ENCODE measurements around the gene MYH11. TPM values are rescaled to one million over a fixed set of nuclear protein-coding genes. Genes with fewer than 3 reads are reported as not detected.
"Not testable (repeated sequence)": the region's sequence is repeated elsewhere in the genome, so short reads cannot be mapped to it uniquely, and the experiment has no call there.

Gene MYH11
- total RNA-seq, 6 experiments from 2014 or later: 1.5 to 3.9 (median 2.7) TPM

DNA sequence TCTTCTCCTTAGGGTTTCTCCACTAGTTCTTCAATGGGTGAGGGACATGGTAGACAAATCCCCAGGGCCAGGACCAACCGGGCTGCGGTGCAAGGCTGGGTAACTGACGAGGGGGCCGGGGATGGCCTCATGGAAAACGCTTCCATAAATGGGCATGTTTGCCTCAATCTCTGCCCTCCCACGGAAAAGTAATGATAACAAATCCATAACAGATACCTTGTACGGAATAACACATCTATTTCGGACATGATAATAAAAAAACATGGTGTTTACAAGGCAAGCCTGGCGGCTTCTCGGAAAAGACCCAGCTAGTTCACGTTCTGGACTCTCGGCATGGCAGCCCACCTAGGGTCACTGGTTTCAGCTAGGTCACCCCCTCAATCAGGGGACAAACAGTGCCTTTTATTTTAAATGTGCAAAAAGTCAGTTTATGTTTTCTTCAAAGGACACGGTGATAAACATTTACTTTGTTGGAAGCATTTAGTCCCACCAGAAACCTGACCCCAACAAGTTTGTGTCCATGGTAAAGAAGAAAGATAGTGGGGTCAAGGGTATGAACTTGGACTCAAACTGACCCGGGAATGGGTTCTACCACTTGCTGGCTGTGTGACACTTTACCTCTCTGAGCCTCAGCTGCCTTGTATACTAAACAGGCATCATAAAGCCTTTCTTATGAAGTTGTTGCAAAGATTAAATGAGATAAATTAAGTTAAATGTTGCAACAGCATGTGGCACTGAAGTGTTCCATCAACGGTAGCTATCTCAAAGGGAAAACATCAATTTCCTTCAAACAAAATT is 1.7 kb downstream of the MYH11 start:
- 35% methylated on average over 14 of the region's 15 CpGs for WGBS (ENCODE audit: insufficient coverage, low coverage, low lambda C conversion rate, missing lambda C conversion rate)
- H3K27ac ChIP-seq: no peak overlapping the region
- intact Hi-C loops (cut with DNase I): no loop called here

DNA sequence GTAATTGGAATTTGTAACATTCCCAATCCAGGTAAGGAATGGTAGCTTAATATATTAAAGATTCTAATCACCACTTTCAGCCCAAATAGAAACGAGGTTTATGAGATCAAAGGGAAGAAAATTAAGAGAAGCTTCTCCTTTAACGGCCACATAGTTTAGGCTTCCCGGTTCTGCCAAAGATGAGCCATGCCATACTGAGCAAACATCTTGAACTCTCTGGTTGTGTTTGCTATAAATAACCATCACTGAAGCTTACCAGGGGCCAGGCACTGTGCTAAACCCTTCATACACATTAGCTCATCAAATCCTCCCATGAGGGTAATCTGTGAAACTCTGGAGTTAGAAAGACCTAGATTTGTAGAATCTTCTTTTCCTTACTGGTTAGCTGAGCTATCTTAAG is 2.8 kb downstream of the MYH11 start:
- WGBS (ENCODE audit: insufficient coverage, low coverage, low lambda C conversion rate, missing lambda C conversion rate): 52% methylated on average over 3 of the region's 3 CpGs
- Histone ChIP-seq H3K9me3 (no peaks in the 10 kb centered on the region), H3K4me1 (no peaks in the 10 kb centered on the region), H3K27me3 (no peaks in the 10 kb centered on the region), H3K27ac (no peak overlapping the region), H3K36me3 (no peaks in the 10 kb centered on the region), H3K4me3 (no peak overlapping the region)
- intact Hi-C loops (cut with DNase I): no loop called here
- ATAC-seq (no peak), DNase-seq (no peak)
- TF ChIP-seq, protein P1, sequence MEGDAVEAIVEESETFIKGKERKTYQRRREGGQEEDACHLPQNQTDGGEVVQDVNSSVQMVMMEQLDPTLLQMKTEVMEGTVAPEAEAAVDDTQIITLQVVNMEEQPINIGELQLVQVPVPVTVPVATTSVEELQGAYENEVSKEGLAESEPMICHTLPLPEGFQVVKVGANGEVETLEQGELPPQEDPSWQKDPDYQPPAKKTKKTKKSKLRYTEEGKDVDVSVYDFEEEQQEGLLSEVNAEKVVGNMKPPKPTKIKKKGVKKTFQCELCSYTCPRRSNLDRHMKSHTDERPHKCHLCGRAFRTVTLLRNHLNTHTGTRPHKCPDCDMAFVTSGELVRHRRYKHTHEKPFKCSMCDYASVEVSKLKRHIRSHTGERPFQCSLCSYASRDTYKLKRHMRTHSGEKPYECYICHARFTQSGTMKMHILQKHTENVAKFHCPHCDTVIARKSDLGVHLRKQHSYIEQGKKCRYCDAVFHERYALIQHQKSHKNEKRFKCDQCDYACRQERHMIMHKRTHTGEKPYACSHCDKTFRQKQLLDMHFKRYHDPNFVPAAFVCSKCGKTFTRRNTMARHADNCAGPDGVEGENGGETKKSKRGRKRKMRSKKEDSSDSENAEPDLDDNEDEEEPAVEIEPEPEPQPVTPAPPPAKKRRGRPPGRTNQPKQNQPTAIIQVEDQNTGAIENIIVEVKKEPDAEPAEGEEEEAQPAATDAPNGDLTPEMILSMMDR (IDR thresholded peaks at IDR 0.05): no peak
- no peak for TF ChIP-seq POLR2A (IDR thresholded peaks at IDR 0.05)

More for the DNA sequence above, 1.7 kb downstream of the MYH11 start:
- no peak overlapping the region for H3K4me3 ChIP-seq
- TF ChIP-seq POLR2A (IDR thresholded peaks at IDR 0.05): no peak
- TF ChIP-seq, protein P1 (IDR thresholded peaks at IDR 0.05): no peak
- DNase-seq: no peak
- H3K4me1 ChIP-seq: no peaks in the 10 kb centered on the region
- no peaks in the 10 kb centered on the region for H3K27me3 ChIP-seq
- no peaks in the 10 kb centered on the region for H3K9me3 ChIP-seq
- no peak for ATAC-seq
- H3K36me3 ChIP-seq: no peaks in the 10 kb centered on the region

DNA sequence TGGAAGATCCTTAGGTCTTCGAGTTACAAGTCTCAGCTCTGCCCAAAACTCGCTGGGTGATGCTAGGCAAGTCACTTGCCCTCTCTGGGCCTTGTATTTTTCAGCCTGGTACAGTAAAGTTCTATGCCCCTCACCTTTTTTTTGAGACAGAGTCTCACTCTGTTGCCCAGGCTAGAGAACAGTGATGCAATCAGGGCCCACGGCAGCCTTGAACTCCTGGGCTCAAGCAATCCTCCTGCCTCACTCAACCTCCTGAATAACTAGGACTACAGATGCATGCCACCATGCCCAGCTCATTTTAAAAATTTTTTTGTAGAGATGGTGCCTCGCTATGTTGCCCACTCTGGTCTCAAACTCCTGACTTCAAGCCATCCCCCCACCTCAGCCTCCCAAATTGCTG is 3.8 kb downstream of the MYH11 start:
- Histone ChIP-seq H3K36me3 (no peaks in the 10 kb centered on the region), H3K4me1 (no peaks in the 10 kb centered on the region), H3K27me3 (no peaks in the 10 kb centered on the region), H3K27ac (no peak overlapping the region), H3K4me3 (no peak overlapping the region), H3K9me3 (no peaks in the 10 kb centered on the region)
- no peak for DNase-seq
- ATAC-seq: no peak
- intact Hi-C loops (cut with DNase I): no loop called here
- 48% methylated on average over 3 of the region's 4 CpGs for WGBS (ENCODE audit: insufficient coverage, low coverage, low lambda C conversion rate, missing lambda C conversion rate)
- TF ChIP-seq, protein P1 (IDR thresholded peaks at IDR 0.05): no peak
- TF ChIP-seq POLR2A (IDR thresholded peaks at IDR 0.05): no peak

DNA sequence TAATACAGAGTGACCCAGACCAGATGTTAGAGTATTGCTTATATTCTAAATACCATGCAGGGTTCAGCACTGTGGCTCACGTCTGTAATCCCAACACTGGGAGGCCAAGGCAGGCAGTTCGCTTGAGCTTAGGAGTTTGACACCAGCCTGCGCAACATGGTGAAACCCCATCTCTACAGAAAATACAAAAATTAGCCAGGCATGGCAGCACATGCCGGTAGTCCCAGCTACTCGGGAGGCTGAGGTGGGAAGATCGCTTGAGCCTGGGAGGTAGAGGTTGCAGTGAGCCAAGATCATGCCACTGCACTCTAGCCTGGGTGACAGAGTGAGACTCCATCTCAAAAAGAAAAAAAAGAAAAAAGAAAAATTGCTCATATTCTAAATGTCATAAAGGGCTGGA is 6.3 kb downstream of the MYH11 start:
- H3K4me1 ChIP-seq; H3K27ac ChIP-seq; H3K36me3 ChIP-seq; H3K9me3 ChIP-seq; intact Hi-C loops (cut with DNase I); DNase-seq; H3K4me3 ChIP-seq; ATAC-seq; H3K27me3 ChIP-seq: not testable (repeated sequence)
- WGBS (ENCODE audit: insufficient coverage, low coverage, low lambda C conversion rate, missing lambda C conversion rate): 79% methylated on average over 5 of the region's 6 CpGs

- Histone ChIP-seq H3K9me3 (no peaks in the 10 kb centered on the region), H3K36me3 (no peaks in the 10 kb centered on the region), H3K4me3 (no peak overlapping the region), H3K27me3 (no peaks in the 10 kb centered on the region), H3K4me1 (no peaks in the 10 kb centered on the region), H3K27ac (no peak overlapping the region)
- DNase-seq (no peak), ATAC-seq (no peak)
- no peak for TF ChIP-seq POLR2A (IDR thresholded peaks at IDR 0.05)
- TF ChIP-seq, protein P1 (IDR thresholded peaks at IDR 0.05): no peak
- WGBS (ENCODE audit: insufficient coverage, low coverage, low lambda C conversion rate, missing lambda C conversion rate): 52% methylated on average over 10 of the region's 12 CpGs
- intact Hi-C loops (cut with DNase I): no loop called here
Measured at GRCh38 chr16:15849209-15849981, 7.4 kb downstream of the MYH11 start.
